Mesothelial cell of epicardium (in vitro differentiated cells): ENCODE data around the gene FAM221B. TPM values are rescaled to one million over a fixed set of nuclear protein-coding genes. Genes with fewer than 3 reads are reported as not detected.

Source experiments
- DNase-seq, 2 experiments: peaks; one replicate each; pipeline ENCODE4 v3.0.0; 2021; ENCODE audit warnings: low spot score in 2 of 2; ENCODE audit not compliant: unreplicated experiment in 2 of 2
- H3K27ac Mint-ChIP-seq: 2 replicates; pipeline ENCODE4 v1.8.0; 2021; ENCODE audit warnings: mixed read lengths
- H3K27me3 Mint-ChIP-seq: 2 replicates; pipeline ENCODE4 v1.8.0; 2021; ENCODE audit warnings: low read depth, mixed read lengths
- H3K36me3 Mint-ChIP-seq: 2 replicates; pipeline ENCODE4 v1.8.0; 2021; ENCODE audit warnings: mixed read lengths
- H3K4me1 Mint-ChIP-seq: 2 replicates; pipeline ENCODE4 v1.8.0; 2021; ENCODE audit warnings: mixed read lengths
- H3K4me3 Mint-ChIP-seq: 2 replicates; pipeline ENCODE4 v1.8.0; 2021; ENCODE audit warnings: mild to moderate bottlenecking, moderate library complexity, mixed read lengths
- H3K9me3 Mint-ChIP-seq: 2 replicates; pipeline ENCODE4 v1.8.0; 2021; ENCODE audit warnings: mixed read lengths
- CTCF ChIP-seq: fragments of 200-600 bp; sonication (generic); IDR thresholded peaks from one replicate; pipeline ENCODE4 v1.5.0; 2021; ENCODE audit warnings: antibody characterized with exemption; ENCODE audit not compliant: unreplicated experiment
- total RNA-seq: library from RNA; stranded (reverse); gene quantifications from 3 replicates; pipeline ENCODE4 v1.2.1, GENCODE V29; 2021

The FAM221B gene
- total RNA-seq, 1 donor from 2014 or later = 0.07 TPM

GRCh38 chr9:35792826-35793225, 35.7 kb downstream of the FAM221B start:
- H3K4me1 Mint-ChIP-seq = peaks cover 26% of the 10 kb centered on the region
- no peak overlapping the region for H3K27ac Mint-ChIP-seq
- H3K9me3 Mint-ChIP-seq = no peaks in the 10 kb centered on the region
- TF ChIP-seq CTCF = no peak
- no peaks in the 10 kb centered on the region for H3K27me3 Mint-ChIP-seq
- H3K36me3 Mint-ChIP-seq = no peaks in the 10 kb centered on the region
- no peak for DNase-seq
- peak overlapping the region; percentile 9 for H3K4me3 Mint-ChIP-seq

DNA sequence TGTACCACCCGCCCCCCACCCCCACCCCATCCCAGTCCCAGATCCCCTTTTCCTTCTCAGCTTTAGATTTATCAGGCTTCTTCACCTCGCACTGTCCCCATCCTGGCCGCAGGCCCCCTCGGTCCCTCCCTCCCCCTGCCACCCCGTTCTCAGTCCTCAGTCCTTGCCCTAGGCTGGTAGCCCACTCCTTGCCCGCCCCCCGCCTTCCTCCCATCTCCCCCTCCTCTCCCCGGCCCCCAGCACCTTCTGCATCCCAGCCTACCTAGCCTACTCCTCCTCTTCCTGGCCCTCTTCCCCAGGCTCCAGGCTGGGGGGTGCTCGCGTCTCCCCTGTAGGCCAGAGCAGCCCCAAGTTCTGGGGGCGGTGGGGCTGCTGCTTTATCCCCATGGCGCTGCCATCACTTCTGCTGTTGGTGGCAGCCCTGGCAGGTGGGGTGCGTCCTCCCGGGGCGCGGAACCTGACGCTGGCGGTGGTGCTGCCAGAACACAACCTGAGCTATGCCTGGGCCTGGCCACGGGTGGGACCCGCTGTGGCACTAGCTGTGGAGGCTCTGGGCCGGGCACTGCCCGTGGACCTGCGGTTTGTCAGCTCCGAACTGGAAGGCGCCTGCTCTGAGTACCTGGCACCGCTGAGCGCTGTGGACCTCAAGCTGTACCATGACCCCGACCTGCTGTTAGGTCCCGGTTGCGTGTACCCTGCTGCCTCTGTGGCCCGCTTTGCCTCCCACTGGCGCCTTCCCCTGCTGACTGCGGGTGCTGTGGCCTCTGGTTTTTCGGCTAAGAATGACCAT, 36.3 kb downstream of the FAM221B start:
- Mint-ChIP-seq H3K36me3 (no peaks in the 10 kb centered on the region), H3K9me3 (no peaks in the 10 kb centered on the region), H3K27ac (no peak overlapping the region), H3K4me3 (peak overlapping the region; percentile 9), H3K27me3 (no peaks in the 10 kb centered on the region), H3K4me1 (peaks cover 26% of the 10 kb centered on the region)
- no peak for DNase-seq
- no peak for TF ChIP-seq CTCF

- no peak for TF ChIP-seq CTCF
- peaks cover 26% of the 10 kb centered on the region for H3K4me1 Mint-ChIP-seq
- H3K9me3 Mint-ChIP-seq = no peaks in the 10 kb centered on the region
- DNase-seq = peak in 1 of 2 experiments; percentile 48
- H3K27ac Mint-ChIP-seq = peak within 1 kb of the TSS; percentile 81
- no peaks in the 10 kb centered on the region for H3K27me3 Mint-ChIP-seq
- H3K4me3 Mint-ChIP-seq = peak within 1 kb of the TSS; percentile 80
- peaks cover 3% of the 10 kb centered on the region for H3K36me3 Mint-ChIP-seq
These were observed 37.1 kb downstream of the FAM221B start, which contains the start of gene NPR2 for GRCh38 chr9:35791297-35791921. NPR2 (plus strand) TSS chr9:35791591; CDS start chr9:35792409, 818 bp downstream.

DNA sequence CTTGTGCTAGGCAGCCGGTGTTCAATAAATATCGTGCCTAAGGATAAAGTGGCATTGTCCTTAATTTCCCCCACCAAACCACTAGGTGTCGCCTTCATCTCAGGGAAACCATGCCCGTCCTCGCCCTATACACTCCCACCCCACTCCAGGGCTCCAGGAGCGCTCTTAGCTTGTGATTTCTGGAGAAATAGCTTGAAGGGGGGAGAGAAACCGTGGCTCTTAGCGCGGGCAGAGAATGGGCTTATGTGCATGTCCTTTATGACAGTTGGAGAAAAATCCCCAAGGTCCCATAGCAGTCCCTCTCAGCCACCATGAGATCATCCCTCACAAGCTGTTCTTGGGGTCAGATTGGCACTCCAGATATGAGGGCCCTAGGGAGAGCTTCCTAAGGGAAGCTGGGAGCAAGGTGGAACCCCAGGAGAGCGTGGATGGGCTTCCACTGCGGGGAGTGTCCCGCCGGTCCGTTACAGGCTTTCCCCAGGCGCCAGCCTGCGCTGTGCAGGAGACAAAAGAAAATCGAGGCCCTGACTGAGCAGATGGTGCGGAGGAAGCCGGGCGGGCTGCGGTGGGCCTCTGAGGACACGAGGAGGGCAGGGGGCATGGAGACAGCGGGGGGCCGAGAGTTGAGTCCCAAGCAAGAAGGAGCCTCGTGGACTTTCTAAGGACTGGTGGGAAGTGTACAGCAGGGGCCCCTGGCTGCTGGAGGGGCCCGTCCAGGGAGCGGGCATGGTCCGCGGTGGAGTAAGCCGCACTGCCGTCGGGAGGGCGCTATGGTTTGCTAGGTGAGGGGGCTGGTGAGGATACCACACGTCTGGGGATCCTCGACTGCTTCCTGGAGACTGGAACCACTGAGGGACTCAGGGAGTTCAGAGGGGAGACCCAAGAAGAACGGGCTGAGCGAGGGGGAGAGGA, 37.9 kb downstream of the FAM221B start:
- peak overlapping the region; percentile 81 for H3K27ac Mint-ChIP-seq
- peaks cover 25% of the 10 kb centered on the region for H3K4me1 Mint-ChIP-seq
- H3K27me3 Mint-ChIP-seq = no peaks in the 10 kb centered on the region
- peak; percentile 55 to 73 for DNase-seq
- no peaks in the 10 kb centered on the region for H3K9me3 Mint-ChIP-seq
- peak; percentile 79 for TF ChIP-seq CTCF
- peaks cover 3% of the 10 kb centered on the region for H3K36me3 Mint-ChIP-seq
- H3K4me3 Mint-ChIP-seq = peak overlapping the region; percentile 80

DNA sequence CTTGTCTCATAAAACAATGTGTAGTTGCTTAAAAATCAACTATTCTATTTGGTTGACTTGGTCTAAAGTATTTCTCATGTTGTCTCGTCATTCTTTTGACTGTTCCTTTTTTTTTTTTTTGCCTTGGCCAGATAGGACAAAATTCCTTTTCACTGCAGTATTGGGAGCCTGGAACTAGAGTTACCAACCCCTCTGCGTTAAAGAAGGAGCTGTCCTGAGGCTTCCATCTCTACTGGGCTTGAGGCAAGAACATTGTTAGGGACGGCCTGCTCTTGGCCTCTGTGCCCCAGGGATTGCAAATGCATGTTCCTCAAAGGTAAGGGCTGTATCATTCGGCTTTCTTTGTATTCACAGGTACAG, 38.5 kb downstream of the FAM221B start:
- H3K36me3 Mint-ChIP-seq = peaks cover 3% of the 10 kb centered on the region
- H3K27ac Mint-ChIP-seq = no peak overlapping the region
- H3K4me3 Mint-ChIP-seq = no peak overlapping the region

More for the DNA sequence above, 38.5 kb downstream of the FAM221B start:
- TF ChIP-seq CTCF = no peak
- peaks cover 19% of the 10 kb centered on the region for H3K4me1 Mint-ChIP-seq
- no peaks in the 10 kb centered on the region for H3K9me3 Mint-ChIP-seq
- DNase-seq = no peak
- no peaks in the 10 kb centered on the region for H3K27me3 Mint-ChIP-seq
